RWPE2 (cell line): ENCODE data around the gene KCNG4.

Experiments
- ATAC-seq: fragments of 200-7000 bp; cut with Tn5 transposase; 3 replicates; pipeline ENCODE4 v1.9.1; 2021; ENCODE audit warnings: low read depth
- DNase-seq: peaks from one replicate; pipeline ENCODE4 v3.0.0-alpha.2; 2020; ENCODE audit warnings: low spot score
- H3K27ac ChIP-seq: fragments of 450-650 bp; 2 replicates; pipeline ENCODE4 v1.5.1; 2017; ENCODE audit warnings: mild to moderate bottlenecking; ENCODE audit not compliant: poor library complexity, severe bottlenecking
- H3K27me3 ChIP-seq: fragments of 250-450 bp; sonication (Bioruptor Pico); 2 replicates; pipeline ENCODE4 v1.5.1; 2021; ENCODE audit warnings: mild to moderate bottlenecking, moderate library complexity; ENCODE audit not compliant: insufficient read depth, poor library complexity, severe bottlenecking
- H3K36me3 ChIP-seq: fragments of 250-450 bp; sonication (Bioruptor Pico); 2 replicates; pipeline ENCODE4 v1.5.1; 2020; ENCODE audit warnings: low read depth, mild to moderate bottlenecking, moderate library complexity
- H3K4me1 ChIP-seq: fragments of 250-450 bp; sonication (Bioruptor Pico); 2 replicates; pipeline ENCODE4 v1.5.1; 2021; ENCODE audit warnings: mild to moderate bottlenecking, moderate library complexity; ENCODE audit not compliant: insufficient read depth, poor library complexity, severe bottlenecking
- H3K4me3 ChIP-seq: fragments of 250-450 bp; sonication (Bioruptor Pico); 2 replicates; pipeline ENCODE4 v1.5.1; 2021; ENCODE audit warnings: mild to moderate bottlenecking, moderate library complexity; ENCODE audit not compliant: severe bottlenecking
- H3K9me3 ChIP-seq: fragments of 250-450 bp; sonication (Bioruptor Pico); 2 replicates; pipeline ENCODE4 v1.5.1; 2021; ENCODE audit warnings: mild to moderate bottlenecking, moderate library complexity; ENCODE audit not compliant: severe bottlenecking
- CTCF ChIP-seq: fragments of 450-650 bp; IDR thresholded peaks from one replicate; pipeline ENCODE4 v1.5.1; 2017; ENCODE audit warnings: mild to moderate bottlenecking, moderate library complexity; ENCODE audit not compliant: poor library complexity, severe bottlenecking

KCNG4 gene

GRCh38 chr16:84239141-84239769, 557 bp downstream of the KCNG4 start:
- no peak for DNase-seq
- Histone ChIP-seq H3K36me3 (no peaks in the 10 kb centered on the region), H3K27me3 (peaks cover 10% of the 10 kb centered on the region)

GRCh38 chr16:84237994-84238750, 1.6 kb downstream of the KCNG4 start:
- DNase-seq: no peak
- Histone ChIP-seq H3K27me3 (peaks cover 10% of the 10 kb centered on the region), H3K4me3 (no peak overlapping the region), H3K4me1 (no peaks in the 10 kb centered on the region), H3K9me3 (no peaks in the 10 kb centered on the region), H3K27ac (no peak overlapping the region), H3K36me3 (no peaks in the 10 kb centered on the region)
- no peak for ATAC-seq
- TF ChIP-seq CTCF: no peak

More at GRCh38 chr16:84239141-84239769, 557 bp downstream of the KCNG4 start:
- ATAC-seq: 0 out of 3 replicates have a peak, but pooled peaks have one; percentile 10
- Histone ChIP-seq H3K9me3 (no peaks in the 10 kb centered on the region), H3K27ac (no peak overlapping the region), H3K4me3 (no peak overlapping the region), H3K4me1 (no peaks in the 10 kb centered on the region)
- no peak for TF ChIP-seq CTCF

GRCh38 chr16:84236671-84237070, 3.1 kb downstream of the KCNG4 start:
- Histone ChIP-seq H3K27ac (no peak overlapping the region), H3K9me3 (no peaks in the 10 kb centered on the region), H3K27me3 (peaks cover 10% of the 10 kb centered on the region), H3K36me3 (no peaks in the 10 kb centered on the region), H3K4me1 (no peaks in the 10 kb centered on the region), H3K4me3 (no peak overlapping the region)
- no peak for TF ChIP-seq CTCF
- DNase-seq (no peak), ATAC-seq (peak; percentile 17; the same call in 1 of the 3 replicates)

GRCh38 chr16:84234321-84235241, 5.2 kb downstream of the KCNG4 start:
- Histone ChIP-seq H3K4me1 (no peaks in the 10 kb centered on the region), H3K27ac (no peak overlapping the region), H3K36me3 (no peaks in the 10 kb centered on the region), H3K27me3 (peaks cover 8% of the 10 kb centered on the region), H3K9me3 (no peaks in the 10 kb centered on the region), H3K4me3 (no peak overlapping the region)
- ATAC-seq: no peak
- no peak for TF ChIP-seq CTCF
- no peak for DNase-seq
